GM12873 (cell line): ENCODE measurements around the gene EVC2.

Experiments
- CTCF ChIP-seq: IDR thresholded peaks from 2 replicates; pipeline ENCODE4 v1.5.1; 2012; ENCODE audit warnings: low read depth, mild to moderate bottlenecking, moderate library complexity, low read length, control low read depth; ENCODE audit not compliant: insufficient read depth; ENCODE audit errors: missing control alignments

EVC2 gene

GRCh38 chr4:5532100-5532499 is 176.3 kb downstream of the EVC2 start:
- no peak for TF ChIP-seq CTCF

- no peak for TF ChIP-seq CTCF
Measured at GRCh38 chr4:5528031-5528436, 180.3 kb downstream of the EVC2 start.

- no peak for TF ChIP-seq CTCF
Measured at GRCh38 chr4:5527211-5527610, 181.1 kb downstream of the EVC2 start.

- TF ChIP-seq CTCF: no peak
Measured at GRCh38 chr4:5526080-5526846, 182.1 kb downstream of the EVC2 start.

- TF ChIP-seq CTCF: no peak
Measured at GRCh38 chr4:5524446-5525299, 183.7 kb downstream of the EVC2 start.

- no peak for TF ChIP-seq CTCF
Measured at GRCh38 chr4:5517372-5517771, 191.0 kb downstream of the EVC2 start.

- no peak for TF ChIP-seq CTCF
Measured at GRCh38 chr4:5515646-5516045, 192.7 kb downstream of the EVC2 start.
